Lung (tissue), 12 donors: ENCODE measurements around the gene ARSB. TPM values are rescaled to one million over a fixed set of nuclear protein-coding genes. Genes with fewer than 3 reads are reported as not detected.

Source experiments
- ATAC-seq: fragments of 200-7000 bp; cut with Tn5 transposase; one replicate; pipeline ENCODE4 v1.9.1; 2020; ENCODE audit warnings: moderate number of reproducible peaks; ENCODE audit not compliant: insufficient read depth, low FRiP score
- DNase-seq, 3 donors: peaks; one replicate each; pipeline ENCODE4 v3.0.0-alpha.2; 2013 to 2017
- H3K27ac ChIP-seq, 2 donors: one replicate each; pipeline ENCODE4 v1.5.1; 2013; ENCODE audit warnings: mild to moderate bottlenecking in 2 of 2, moderate library complexity in 2 of 2, control low read depth in 1 of 2, inconsistent platforms in 1 of 2, low read depth in 1 of 2, low read length in 1 of 2
- H3K27me3 ChIP-seq, 3 donors: one replicate each; pipeline ENCODE4 v1.5.1; 2013; ENCODE audit warnings: low read length in 2 of 3; ENCODE audit not compliant: control insufficient read depth in 3 of 3, insufficient read depth in 3 of 3
- H3K36me3 ChIP-seq, 4 donors: one replicate each; pipeline ENCODE4 v1.5.1; 2013; ENCODE audit warnings: low read length in 4 of 4, mild to moderate bottlenecking in 1 of 4, moderate library complexity in 1 of 4; ENCODE audit not compliant: control insufficient read depth in 4 of 4, insufficient read depth in 4 of 4
- H3K4me1 ChIP-seq, 5 donors: one replicate each; pipeline ENCODE4 v1.5.1; 2013; ENCODE audit warnings: low read length in 5 of 5, mild to moderate bottlenecking in 2 of 5, moderate library complexity in 1 of 5; ENCODE audit not compliant: control insufficient read depth in 5 of 5, insufficient read depth in 5 of 5
- H3K4me3 ChIP-seq: one replicate; pipeline ENCODE4 v1.5.1; 2013; ENCODE audit warnings: mild to moderate bottlenecking, control low read depth, moderate library complexity
- H3K9ac ChIP-seq, 2 donors: one replicate each; pipeline ENCODE4 v1.5.1; 2013; ENCODE audit warnings: low read length in 2 of 2, control low read depth in 1 of 2; ENCODE audit not compliant: insufficient read depth in 1 of 2
- H3K9me3 ChIP-seq, 4 donors: one replicate each; pipeline ENCODE4 v1.5.1; 2013; ENCODE audit warnings: low read length in 3 of 4, mild to moderate bottlenecking in 1 of 4, moderate library complexity in 1 of 4; ENCODE audit not compliant: control insufficient read depth in 4 of 4, insufficient read depth in 3 of 4
- CTCF ChIP-seq: IDR thresholded peaks from 2 replicates; pipeline ENCODE4 v1.5.1; 2012; ENCODE audit warnings: mild to moderate bottlenecking; ENCODE audit errors: control extremely low read depth, extremely low read depth
- WGBS, 2 donors: extraction: QIAGEN DNeasy Blood & Tissue Kit; methylation state at CpG; one replicate each; pipeline ENCODE4 v1.1.7; 2013; 5-methylcytosine and 5-hydroxymethylcytosine counted together
- polyA plus RNA-seq, 2 donors: library from polyadenylated mRNA; stranded (reverse); fragments of 200-250 nt; gene quantifications; one replicate each; pipeline ENCODE4 v1.2.1, GENCODE V29; 2013
- total RNA-seq, 2 donors: library from RNA; depleted of rRNA in 1 of 2; stranded (reverse); fragments of >200 nt in 1 of 2; gene quantifications; one replicate each; pipeline ENCODE4 v1.2.1, GENCODE V29; 2014 to 2021
- donor health status: control.
- donor health status: control.
- donor health status: Bipolar disorder and iron deficiency.
- donor health status: healthy.
- donor health status: DM: yes; HTN: yes; CAD: no.

The ARSB gene
- total and polyA plus RNA-seq, 4 donors: 3.2 to 17.3 (median 11.1) TPM

- H3K36me3 ChIP-seq: no peaks in the 10 kb centered on the region
- ATAC-seq: no peak
- no peak for DNase-seq
Observed at GRCh38 chr5:79011219-79011836, 26.2 kb upstream of the ARSB start.

GRCh38 chr5:79008362-79008761 lies 23.3 kb upstream of the ARSB start:
- H3K27me3 ChIP-seq: no peaks in the 10 kb centered on the region
- no peaks in the 10 kb centered on the region for H3K4me1 ChIP-seq
- no peak for DNase-seq
- H3K27ac ChIP-seq: no peak overlapping the region
- 54 to 97% methylated on average over 3 of the region's 3 CpGs for WGBS, 2 donors
- peaks cover 0 to 10% (median 0%) of the 10 kb centered on the region in 4 donors for H3K9me3 ChIP-seq
- TF ChIP-seq CTCF: no peak
- H3K36me3 ChIP-seq: no peaks in the 10 kb centered on the region
- no peak overlapping the region for H3K4me3 ChIP-seq
- no peak for ATAC-seq
- no peak overlapping the region for H3K9ac ChIP-seq

More at GRCh38 chr5:79011219-79011836, 26.2 kb upstream of the ARSB start:
- peaks cover 0 to 9% (median 0%) of the 10 kb centered on the region in 4 donors for H3K9me3 ChIP-seq
- no peak for TF ChIP-seq CTCF
- no peak overlapping the region for H3K4me3 ChIP-seq
- no peaks in the 10 kb centered on the region for H3K27me3 ChIP-seq
- H3K4me1 ChIP-seq: no peaks in the 10 kb centered on the region
- H3K27ac ChIP-seq: no peak overlapping the region
- H3K9ac ChIP-seq: no peak overlapping the region
- 95 to 100% methylated on average over 1 of the region's 1 CpG for WGBS, 2 donors

GRCh38 chr5:79007872-79008271 lies 22.8 kb upstream of the ARSB start:
- Histone ChIP-seq H3K9me3 (peaks cover 0 to 10% (median 0%) of the 10 kb centered on the region in 4 donors), H3K4me3 (no peak overlapping the region), H3K9ac (no peak overlapping the region), H3K27ac (no peak overlapping the region), H3K36me3 (no peaks in the 10 kb centered on the region), H3K27me3 (no peaks in the 10 kb centered on the region), H3K4me1 (no peaks in the 10 kb centered on the region)
- WGBS, 2 donors: 98 to 99% methylated on average over 3 of the region's 3 CpGs
- ATAC-seq (no peak), DNase-seq (no peak)
- no peak for TF ChIP-seq CTCF
